ENCODE data around the gene CASP8. TPM values are rescaled to one million over a fixed set of nuclear protein-coding genes. Genes with fewer than 3 reads are reported as not detected.

The CASP8 gene
- total RNA-seq, 1 experiment from 2014 or later: 32.8 TPM

DNA sequence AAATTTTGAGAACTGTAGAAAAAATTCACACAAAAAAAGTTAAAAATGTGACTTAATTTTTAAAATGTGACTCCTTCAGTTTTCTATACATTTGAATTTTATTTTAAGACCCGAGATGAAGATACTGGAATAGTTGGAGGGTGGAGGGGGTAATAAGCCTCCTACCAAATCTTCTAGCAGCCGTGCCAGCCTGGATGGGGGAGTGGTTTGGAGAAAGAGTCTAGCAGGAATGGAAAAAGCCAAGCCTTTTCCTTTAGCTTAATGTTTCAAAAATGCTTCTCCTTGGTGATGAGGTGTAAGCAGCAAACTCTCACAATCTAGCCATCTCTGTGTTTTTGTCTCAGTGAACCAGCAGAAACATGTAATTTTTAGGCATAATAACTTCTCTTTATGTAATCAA, 14.7 kb downstream of the CASP8 start:
- no TSS peak for BruUV-seq (replicated peaks)
- Mint-ChIP-seq H3K9me3 (ENCODE audit: unreplicated experiment) (no peaks in the 10 kb centered on the region), H3K36me3 (ENCODE audit: insufficient read depth, unreplicated experiment) (peaks cover 90% of the 10 kb centered on the region), H3K4me3 (ENCODE audit: unreplicated experiment) (no peak overlapping the region), H3K27me3 (ENCODE audit: insufficient read depth, unreplicated experiment) (no peaks in the 10 kb centered on the region), H3K4me1 (ENCODE audit: insufficient read depth, unreplicated experiment) (no peaks in the 10 kb centered on the region), H3K27ac (ENCODE audit: low read depth, unreplicated experiment) (no peak overlapping the region)
- no peak for DNase-seq (ENCODE audit: unreplicated experiment)
- ChIA-PET POLR2A (interaction anchor here (0.7 to 0.9 kb wide), 2 partner anchors 15 to 41 kb away, joined by 3 read pairs; partner anchors contain the start of gene CASP8), CTCF (no interaction called here)
- TF ChIP-seq, protein P1, sequence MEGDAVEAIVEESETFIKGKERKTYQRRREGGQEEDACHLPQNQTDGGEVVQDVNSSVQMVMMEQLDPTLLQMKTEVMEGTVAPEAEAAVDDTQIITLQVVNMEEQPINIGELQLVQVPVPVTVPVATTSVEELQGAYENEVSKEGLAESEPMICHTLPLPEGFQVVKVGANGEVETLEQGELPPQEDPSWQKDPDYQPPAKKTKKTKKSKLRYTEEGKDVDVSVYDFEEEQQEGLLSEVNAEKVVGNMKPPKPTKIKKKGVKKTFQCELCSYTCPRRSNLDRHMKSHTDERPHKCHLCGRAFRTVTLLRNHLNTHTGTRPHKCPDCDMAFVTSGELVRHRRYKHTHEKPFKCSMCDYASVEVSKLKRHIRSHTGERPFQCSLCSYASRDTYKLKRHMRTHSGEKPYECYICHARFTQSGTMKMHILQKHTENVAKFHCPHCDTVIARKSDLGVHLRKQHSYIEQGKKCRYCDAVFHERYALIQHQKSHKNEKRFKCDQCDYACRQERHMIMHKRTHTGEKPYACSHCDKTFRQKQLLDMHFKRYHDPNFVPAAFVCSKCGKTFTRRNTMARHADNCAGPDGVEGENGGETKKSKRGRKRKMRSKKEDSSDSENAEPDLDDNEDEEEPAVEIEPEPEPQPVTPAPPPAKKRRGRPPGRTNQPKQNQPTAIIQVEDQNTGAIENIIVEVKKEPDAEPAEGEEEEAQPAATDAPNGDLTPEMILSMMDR (IDR thresholded peaks at IDR 0.05; ENCODE audit: unreplicated experiment): no peak
- intact Hi-C loops (cut with micrococcal nuclease): no loop called here

DNA sequence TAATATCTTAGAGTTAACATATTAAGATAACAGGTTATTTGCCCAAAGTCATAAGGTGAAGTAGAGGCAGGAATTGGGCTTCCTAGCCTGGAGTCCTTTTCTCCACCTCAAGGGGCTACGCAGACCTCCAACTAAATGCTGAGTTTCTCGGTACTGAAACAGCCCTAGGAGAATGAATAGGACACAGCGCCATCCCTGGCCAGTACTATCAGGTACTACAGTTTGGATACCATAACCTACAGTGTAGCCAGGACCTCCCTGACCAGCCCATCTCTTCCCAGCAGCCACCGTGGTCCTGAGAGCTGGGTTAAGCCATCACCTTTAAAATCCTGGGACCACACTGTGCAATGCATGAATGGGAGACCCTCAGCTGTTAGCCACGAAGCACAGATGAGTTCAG, 15.7 kb downstream of the CASP8 start:
- TF ChIP-seq, protein P1 (IDR thresholded peaks at IDR 0.05; ENCODE audit: unreplicated experiment): no peak
- DNase-seq (ENCODE audit: unreplicated experiment): no peak
- no peak overlapping the region for H3K27ac Mint-ChIP-seq (ENCODE audit: low read depth, unreplicated experiment)
- H3K9me3 Mint-ChIP-seq (ENCODE audit: unreplicated experiment): no peaks in the 10 kb centered on the region
- H3K36me3 Mint-ChIP-seq (ENCODE audit: insufficient read depth, unreplicated experiment): peaks cover 89% of the 10 kb centered on the region
- POLR2A ChIA-PET: no interaction called here
- intact Hi-C loops (cut with micrococcal nuclease): no loop called here
- CTCF ChIA-PET: interaction anchor here (1.0 kb wide), 1 partner anchor 9 kb away, joined by 3 read pairs; no protein-coding TSS in a partner anchor
- BruUV-seq (replicated peaks): no TSS peak
- H3K27me3 Mint-ChIP-seq (ENCODE audit: insufficient read depth, unreplicated experiment): no peaks in the 10 kb centered on the region
- H3K4me1 Mint-ChIP-seq (ENCODE audit: insufficient read depth, unreplicated experiment): no peaks in the 10 kb centered on the region
- H3K4me3 Mint-ChIP-seq (ENCODE audit: unreplicated experiment): no peak overlapping the region

DNA sequence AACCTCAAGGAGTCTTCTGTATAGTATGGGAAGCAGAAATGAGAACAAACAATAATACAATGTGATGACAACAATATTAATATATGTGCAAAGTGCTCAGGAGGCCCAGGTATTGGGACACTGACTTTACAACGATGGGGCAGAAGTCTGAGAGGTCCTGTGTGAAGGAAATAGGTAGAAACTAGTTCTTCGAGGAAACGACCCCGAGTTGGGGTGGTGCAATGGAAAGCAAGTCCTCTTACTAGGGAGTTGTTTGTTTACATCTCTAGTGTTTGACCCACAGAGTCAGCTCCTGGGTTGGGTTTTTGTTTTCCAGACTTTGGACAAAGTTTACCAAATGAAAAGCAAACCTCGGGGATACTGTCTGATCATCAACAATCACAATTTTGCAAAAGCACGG, 16.2 kb downstream of the CASP8 start:
- CTCF ChIA-PET: interaction anchor here (1.0 kb wide), 1 partner anchor 9 kb away, joined by 3 read pairs; no protein-coding TSS in a partner anchor
- intact Hi-C loops (cut with micrococcal nuclease): no loop called here
- Mint-ChIP-seq H3K27ac (ENCODE audit: low read depth, unreplicated experiment) (no peak overlapping the region), H3K4me3 (ENCODE audit: unreplicated experiment) (no peak overlapping the region), H3K9me3 (ENCODE audit: unreplicated experiment) (no peaks in the 10 kb centered on the region), H3K36me3 (ENCODE audit: insufficient read depth, unreplicated experiment) (peaks cover 85% of the 10 kb centered on the region), H3K4me1 (ENCODE audit: insufficient read depth, unreplicated experiment) (no peaks in the 10 kb centered on the region), H3K27me3 (ENCODE audit: insufficient read depth, unreplicated experiment) (no peaks in the 10 kb centered on the region)
- TF ChIP-seq, protein P1 (IDR thresholded peaks at IDR 0.05; ENCODE audit: unreplicated experiment): no peak
- POLR2A ChIA-PET: interaction anchor here (0.6 to 1.6 kb wide), 2 partner anchors 44 to 160 kb away, joined by 3 read pairs; partner anchors contain the start of gene CFLAR
- no peak for DNase-seq (ENCODE audit: unreplicated experiment)
- no TSS peak for BruUV-seq (replicated peaks)

DNA sequence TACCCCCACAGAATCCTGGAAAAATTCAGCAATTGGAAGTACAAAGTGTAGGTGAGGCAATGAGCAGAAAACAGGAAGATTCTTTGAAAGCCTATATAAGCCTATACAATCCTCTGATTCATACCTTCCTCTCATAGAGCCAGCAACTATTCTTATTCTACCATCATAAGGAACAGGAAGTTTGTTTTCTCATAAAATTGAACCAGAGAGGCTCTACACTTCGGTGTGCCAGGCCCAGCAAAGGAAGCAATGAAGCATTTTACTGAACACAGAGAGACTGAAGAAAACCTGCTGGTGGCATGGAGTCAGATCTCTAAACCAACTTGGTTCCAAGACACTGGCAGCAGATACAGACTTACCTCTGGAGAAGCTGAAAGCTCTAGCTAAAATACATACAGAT, 18.7 kb downstream of the CASP8 start:
- H3K4me3 Mint-ChIP-seq (ENCODE audit: unreplicated experiment): no peak overlapping the region
- peaks cover 65% of the 10 kb centered on the region for H3K36me3 Mint-ChIP-seq (ENCODE audit: insufficient read depth, unreplicated experiment)
- no TSS peak for BruUV-seq (replicated peaks)
- TF ChIP-seq, protein P1 (IDR thresholded peaks at IDR 0.05; ENCODE audit: unreplicated experiment): no peak
- H3K27ac Mint-ChIP-seq (ENCODE audit: low read depth, unreplicated experiment): peak overlapping the region; percentile 32
- no peak for DNase-seq (ENCODE audit: unreplicated experiment)
- no peaks in the 10 kb centered on the region for H3K9me3 Mint-ChIP-seq (ENCODE audit: unreplicated experiment)
- no peaks in the 10 kb centered on the region for H3K4me1 Mint-ChIP-seq (ENCODE audit: insufficient read depth, unreplicated experiment)
- ChIA-PET CTCF (interaction anchor here (1.3 kb wide), 1 partner anchor 14 kb away, joined by 6 read pairs; no protein-coding TSS in a partner anchor), POLR2A (interaction anchor here (0.9 to 1.9 kb wide), 2 partner anchors 10 to 18 kb away, joined by 5 to 7 read pairs; partner anchors contain the start of gene CASP8)
- no peaks in the 10 kb centered on the region for H3K27me3 Mint-ChIP-seq (ENCODE audit: insufficient read depth, unreplicated experiment)
- intact Hi-C loops (cut with micrococcal nuclease): no loop called here
